MCF 10A (cell line): ENCODE measurements around the gene TXNDC11. TPM values are rescaled to one million over a fixed set of nuclear protein-coding genes. Genes with fewer than 3 reads are reported as not detected.
A peak's percentile ranks its signal among the peaks of the same experiment; 100 is the strongest.

Experiments used
- BruUV-seq: library from RNA; stranded (reverse); fragments of 400-500 nt; replicated peaks from 2 replicates; lab custom pipeline; 2021; lab: Mats Ljungman, UMichigan
- CTCF ChIA-PET: fragments of 300-600 bp; sonication (Branson Sonifier 250); formaldehyde crosslinking; extraction: SDS; loops from one replicate; lab custom pipeline; 2021; ENCODE audit warnings: antibody characterized with exemption, inconsistent platforms; lab: Yijun Ruan, JAX
- POLR2A ChIA-PET: fragments of 300-600, 350-650 bp; sonication (Branson Sonifier 250); formaldehyde crosslinking; extraction: SDS; loops from one replicate; lab custom pipeline; 2020; ENCODE audit warnings: antibody characterized with exemption, inconsistent platforms; lab: Yijun Ruan, JAX
- DNase-seq: peaks from one replicate; pipeline ENCODE4 v3.0.0-alpha.2; 2018; ENCODE audit not compliant: unreplicated experiment
- H3K27ac Mint-ChIP-seq: one replicate; pipeline ENCODE4 v1.8.0; 2022; ENCODE audit warnings: mild to moderate bottlenecking, low read depth, mixed read lengths; ENCODE audit not compliant: unreplicated experiment
- H3K27me3 Mint-ChIP-seq: one replicate; pipeline ENCODE4 v1.8.0; 2022; ENCODE audit warnings: mixed read lengths; ENCODE audit not compliant: insufficient read depth, unreplicated experiment
- H3K36me3 Mint-ChIP-seq: one replicate; pipeline ENCODE4 v1.8.0; 2022; ENCODE audit warnings: mild to moderate bottlenecking, moderate library complexity, mixed read lengths; ENCODE audit not compliant: insufficient read depth, unreplicated experiment
- H3K4me1 Mint-ChIP-seq: one replicate; pipeline ENCODE4 v1.8.0; 2022; ENCODE audit warnings: mixed read lengths; ENCODE audit not compliant: insufficient read depth, unreplicated experiment
- H3K4me3 Mint-ChIP-seq: one replicate; pipeline ENCODE4 v1.8.0; 2022; ENCODE audit warnings: mild to moderate bottlenecking, moderate library complexity, mixed read lengths; ENCODE audit not compliant: unreplicated experiment
- H3K9me3 Mint-ChIP-seq: one replicate; pipeline ENCODE4 v1.8.0; 2022; ENCODE audit warnings: mixed read lengths; ENCODE audit not compliant: unreplicated experiment
- CTCF ChIP-seq: fragments of 200-600 bp; IDR thresholded peaks from one replicate; pipeline ENCODE4 v1.8.0; 2022; ENCODE audit warnings: antibody characterized with exemption, mild to moderate bottlenecking; ENCODE audit not compliant: unreplicated experiment
- intact Hi-C: fragments of 100-400 bp; cut with micrococcal nuclease; formaldehyde crosslinking; loops from 2 replicates; pipeline ENCODE4 v1.14.1; 2022
- total RNA-seq: library from RNA; stranded (reverse); gene quantifications from 2 replicates; pipeline ENCODE4 v1.2.3, GENCODE V29; 2022

The TXNDC11 gene
- total RNA-seq, 1 experiment from 2014 or later, result 38.2 TPM

GRCh38 chr16:11743308-11744074 lies 834 bp upstream of the TXNDC11 start:
- TF ChIP-seq CTCF, result no peak
- Mint-ChIP-seq H3K9me3 (no peaks in the 10 kb centered on the region), H3K4me1 (peaks cover 25% of the 10 kb centered on the region), H3K27ac (peak overlapping the region; percentile 94), H3K4me3 (peak overlapping the region; percentile 86), H3K36me3 (peaks cover 33% of the 10 kb centered on the region), H3K27me3 (no peaks in the 10 kb centered on the region)
- peak; percentile 85 for DNase-seq
- BruUV-seq, result TSS peak; percentile 89
- CTCF ChIA-PET, result interaction anchor here (0.6 to 1.3 kb wide), 8 partner anchors 20 to 549 kb away, joined by 3 to 4 read pairs (median 3); partner anchors contain the start of genes RSL1D1 and ZC3H7A
- intact Hi-C loops, result loop anchor here (5.0 kb wide), 2 partner anchors 54 to 324 kb away; partner anchors contain the start of gene ZC3H7A
- POLR2A ChIA-PET, result interaction anchor here (0.6 to 7.5 kb wide), 37 partner anchors 8 to 802 kb away, joined by 3 to 73 read pairs (median 4); partner anchors contain the start of genes GSPT1, RSL1D1, SNX29 and ZC3H7A

DNA sequence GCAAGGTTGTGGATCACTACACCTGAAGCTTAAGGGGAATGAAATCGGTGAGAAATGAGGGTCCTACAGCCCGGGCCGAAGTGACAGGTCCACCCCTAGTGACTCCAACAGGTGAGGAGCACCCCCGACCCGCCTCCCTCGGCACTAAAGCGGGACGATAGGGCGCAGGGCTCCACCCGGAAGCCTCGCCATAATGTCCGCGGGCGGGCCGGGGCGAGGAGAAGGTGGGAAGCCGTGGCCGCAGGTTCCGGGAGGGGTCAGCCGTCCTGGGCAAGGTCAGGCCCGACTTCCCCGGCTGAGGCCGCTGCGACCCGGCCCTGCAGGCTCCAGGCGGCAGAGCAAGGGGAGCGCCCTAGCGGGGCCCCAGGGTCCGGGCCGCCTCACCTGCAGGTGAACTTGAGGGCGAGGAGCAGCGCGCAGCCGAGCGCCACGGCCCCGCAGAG lies 543 bp downstream of the TXNDC11 start:
- H3K9me3 Mint-ChIP-seq, result no peaks in the 10 kb centered on the region
- H3K27ac Mint-ChIP-seq, result peak overlapping the region; percentile 94
- BruUV-seq, result no TSS peak
- H3K36me3 Mint-ChIP-seq, result peaks cover 26% of the 10 kb centered on the region
- ChIA-PET POLR2A (interaction anchor here (0.6 to 7.5 kb wide), 33 partner anchors 8 to 379 kb away, joined by 3 to 73 read pairs (median 4); partner anchors contain the start of genes GSPT1, RSL1D1 and ZC3H7A), CTCF (interaction anchor here (0.6 to 2.4 kb wide), 7 partner anchors 11 to 778 kb away, joined by 3 to 13 read pairs (median 4); partner anchors contain the start of gene ZC3H7A)
- TF ChIP-seq CTCF, result no peak
- peaks cover 31% of the 10 kb centered on the region for H3K4me1 Mint-ChIP-seq
- peak; percentile 38 for DNase-seq
- intact Hi-C loops, result loop anchor here (5.0 kb wide), 2 partner anchors 55 to 325 kb away; partner anchors contain the start of gene ZC3H7A
- H3K27me3 Mint-ChIP-seq, result no peaks in the 10 kb centered on the region
- H3K4me3 Mint-ChIP-seq, result peak overlapping the region; percentile 86

GRCh38 chr16:11740567-11740966 lies 2.1 kb downstream of the TXNDC11 start:
- TF ChIP-seq CTCF, result no peak
- no peak for DNase-seq
- Mint-ChIP-seq H3K27me3 (no peaks in the 10 kb centered on the region), H3K9me3 (no peaks in the 10 kb centered on the region), H3K27ac (peak overlapping the region; percentile 94), H3K36me3 (peaks cover 31% of the 10 kb centered on the region), H3K4me1 (peaks cover 31% of the 10 kb centered on the region), H3K4me3 (peak overlapping the region; percentile 86)
- intact Hi-C loops, result loop anchor here (5.0 kb wide), 2 partner anchors 57 to 327 kb away; partner anchors contain the start of gene ZC3H7A
- ChIA-PET CTCF (interaction anchor here (1.2 to 2.4 kb wide), 2 partner anchors 26 to 57 kb away, joined by 4 to 13 read pairs; partner anchors contain the start of gene ZC3H7A), POLR2A (interaction anchor here (3.3 to 7.5 kb wide), 2 partner anchors 56 to 96 kb away, joined by 31 to 73 read pairs; partner anchors contain the start of gene ZC3H7A)
- BruUV-seq, result no TSS peak
